Ishikawa (cell line): ENCODE data around the gene UNC79.

Experiments
- EGR1 ChIP-seq: IDR thresholded peaks from 2 replicates; pipeline ENCODE4 v1.6.1; 2012
- EP300 ChIP-seq: IDR thresholded peaks from 2 replicates; pipeline ENCODE4 v1.6.1; 2012; ENCODE audit warnings: borderline replicate concordance
- MAX ChIP-seq: IDR thresholded peaks from 2 replicates; pipeline ENCODE4 v1.6.1; 2012
- NFIC ChIP-seq: IDR thresholded peaks from 2 replicates; pipeline ENCODE4 v1.6.1; 2012
- RAD21 ChIP-seq: IDR thresholded peaks from 2 replicates; pipeline ENCODE4 v1.6.1; 2012; ENCODE audit warnings: low read depth
- TAF1 ChIP-seq: IDR thresholded peaks from 2 replicates; pipeline ENCODE4 v1.6.1; 2012; ENCODE audit warnings: low read depth, mild to moderate bottlenecking
- TCF12 ChIP-seq: IDR thresholded peaks from 2 replicates; pipeline ENCODE4 v1.6.1; 2012; ENCODE audit warnings: low read depth
- YY1 ChIP-seq: IDR thresholded peaks from 2 replicates; pipeline ENCODE4 v1.6.1; 2012; ENCODE audit warnings: low read depth
- TF ChIP-seq, protein P1 (sequence below): IDR thresholded peaks from 2 replicates; pipeline ENCODE4 v1.6.1; 2012; ENCODE audit warnings: low read depth, mild to moderate bottlenecking

- TF ChIP-seq NFIC (no peak), EP300 (no peak), RAD21 (no peak), TCF12 (no peak), TAF1 (no peak), EGR1 (no peak), MAX (no peak), YY1 (no peak)
- TF ChIP-seq, protein P1, sequence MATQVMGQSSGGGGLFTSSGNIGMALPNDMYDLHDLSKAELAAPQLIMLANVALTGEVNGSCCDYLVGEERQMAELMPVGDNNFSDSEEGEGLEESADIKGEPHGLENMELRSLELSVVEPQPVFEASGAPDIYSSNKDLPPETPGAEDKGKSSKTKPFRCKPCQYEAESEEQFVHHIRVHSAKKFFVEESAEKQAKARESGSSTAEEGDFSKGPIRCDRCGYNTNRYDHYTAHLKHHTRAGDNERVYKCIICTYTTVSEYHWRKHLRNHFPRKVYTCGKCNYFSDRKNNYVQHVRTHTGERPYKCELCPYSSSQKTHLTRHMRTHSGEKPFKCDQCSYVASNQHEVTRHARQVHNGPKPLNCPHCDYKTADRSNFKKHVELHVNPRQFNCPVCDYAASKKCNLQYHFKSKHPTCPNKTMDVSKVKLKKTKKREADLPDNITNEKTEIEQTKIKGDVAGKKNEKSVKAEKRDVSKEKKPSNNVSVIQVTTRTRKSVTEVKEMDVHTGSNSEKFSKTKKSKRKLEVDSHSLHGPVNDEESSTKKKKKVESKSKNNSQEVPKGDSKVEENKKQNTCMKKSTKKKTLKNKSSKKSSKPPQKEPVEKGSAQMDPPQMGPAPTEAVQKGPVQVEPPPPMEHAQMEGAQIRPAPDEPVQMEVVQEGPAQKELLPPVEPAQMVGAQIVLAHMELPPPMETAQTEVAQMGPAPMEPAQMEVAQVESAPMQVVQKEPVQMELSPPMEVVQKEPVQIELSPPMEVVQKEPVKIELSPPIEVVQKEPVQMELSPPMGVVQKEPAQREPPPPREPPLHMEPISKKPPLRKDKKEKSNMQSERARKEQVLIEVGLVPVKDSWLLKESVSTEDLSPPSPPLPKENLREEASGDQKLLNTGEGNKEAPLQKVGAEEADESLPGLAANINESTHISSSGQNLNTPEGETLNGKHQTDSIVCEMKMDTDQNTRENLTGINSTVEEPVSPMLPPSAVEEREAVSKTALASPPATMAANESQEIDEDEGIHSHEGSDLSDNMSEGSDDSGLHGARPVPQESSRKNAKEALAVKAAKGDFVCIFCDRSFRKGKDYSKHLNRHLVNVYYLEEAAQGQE, result no peak
These were observed 288.5 kb downstream of the UNC79 start for GRCh38 chr14:93719256-93719655.
